Measurements from ENCODE around the gene CNTLN.
"Not testable (repeated sequence)": the region's sequence is repeated elsewhere in the genome, so short reads cannot be mapped to it uniquely, and the experiment has no call there.

The CNTLN gene

GRCh38 chr9:17425384-17425783 lies 290.5 kb downstream of the CNTLN start:
- no peak for TF ChIP-seq CTCF (IDR thresholded peaks at IDR 0.05)
- no peak overlapping the region for H3K4me3 ChIP-seq (ENCODE audit: low read depth, low read length)
- no peak overlapping the region for H3K27ac ChIP-seq
- no peak overlapping the region for H2AFZ ChIP-seq
- H3K27me3 ChIP-seq (ENCODE audit: control insufficient read depth, insufficient read depth, low read length): no peaks in the 10 kb centered on the region
- no peaks in the 10 kb centered on the region for H3K36me3 ChIP-seq (ENCODE audit: control insufficient read depth, insufficient read depth, low read length)
- no peaks in the 10 kb centered on the region for H3K4me1 ChIP-seq
- no peaks in the 10 kb centered on the region for H3K79me2 ChIP-seq
- no peaks in the 10 kb centered on the region for H3K9me3 ChIP-seq (ENCODE audit: control insufficient read depth, low read length)
- H3K4me2 ChIP-seq (ENCODE audit: low read length): no peak overlapping the region
- H3K9ac ChIP-seq: no peak overlapping the region

GRCh38 chr9:17433526-17433925 lies 298.7 kb downstream of the CNTLN start:
- Histone ChIP-seq H3K27me3 (ENCODE audit: control insufficient read depth, insufficient read depth, low read length) (no peaks in the 10 kb centered on the region), H2AFZ (no peak overlapping the region), H3K4me3 (ENCODE audit: low read depth, low read length) (no peak overlapping the region), H3K36me3 (ENCODE audit: control insufficient read depth, insufficient read depth, low read length) (no peaks in the 10 kb centered on the region), H3K9ac (no peak overlapping the region), H3K4me2 (ENCODE audit: low read length) (no peak overlapping the region), H3K27ac (no peak overlapping the region), H3K9me3 (ENCODE audit: control insufficient read depth, low read length) (no peaks in the 10 kb centered on the region), H3K79me2 (no peaks in the 10 kb centered on the region), H3K4me1 (no peaks in the 10 kb centered on the region)
- TF ChIP-seq CTCF (IDR thresholded peaks at IDR 0.05): no peak

GRCh38 chr9:17436854-17437253 lies 302.0 kb downstream of the CNTLN start:
- H3K4me1 ChIP-seq: no peaks in the 10 kb centered on the region
- no peaks in the 10 kb centered on the region for H3K36me3 ChIP-seq (ENCODE audit: control insufficient read depth, insufficient read depth, low read length)
- no peaks in the 10 kb centered on the region for H3K9me3 ChIP-seq (ENCODE audit: control insufficient read depth, low read length)
- H3K4me3 ChIP-seq (ENCODE audit: low read depth, low read length): no peak overlapping the region
- no peaks in the 10 kb centered on the region for H3K27me3 ChIP-seq (ENCODE audit: control insufficient read depth, insufficient read depth, low read length)
- H3K79me2 ChIP-seq: no peaks in the 10 kb centered on the region
- TF ChIP-seq CTCF (IDR thresholded peaks at IDR 0.05): no peak
- H2AFZ ChIP-seq: no peak overlapping the region
- H3K27ac ChIP-seq: no peak overlapping the region
- no peak overlapping the region for H3K9ac ChIP-seq
- H3K4me2 ChIP-seq (ENCODE audit: low read length): no peak overlapping the region

GRCh38 chr9:17437813-17438212 lies 303.0 kb downstream of the CNTLN start:
- no peaks in the 10 kb centered on the region for H3K36me3 ChIP-seq (ENCODE audit: control insufficient read depth, insufficient read depth, low read length)
- H3K27ac ChIP-seq: no peak overlapping the region
- H2AFZ ChIP-seq: no peak overlapping the region
- H3K4me3 ChIP-seq (ENCODE audit: low read depth, low read length): no peak overlapping the region
- H3K27me3 ChIP-seq (ENCODE audit: control insufficient read depth, insufficient read depth, low read length): no peaks in the 10 kb centered on the region
- no peaks in the 10 kb centered on the region for H3K9me3 ChIP-seq (ENCODE audit: control insufficient read depth, low read length)
- no peak for TF ChIP-seq CTCF (IDR thresholded peaks at IDR 0.05)
- no peaks in the 10 kb centered on the region for H3K4me1 ChIP-seq
- H3K79me2 ChIP-seq: no peaks in the 10 kb centered on the region
- no peak overlapping the region for H3K9ac ChIP-seq
- no peak overlapping the region for H3K4me2 ChIP-seq (ENCODE audit: low read length)

GRCh38 chr9:17445126-17445525 lies 310.3 kb downstream of the CNTLN start:
- not testable (repeated sequence) for H3K4me1 ChIP-seq; H3K79me2 ChIP-seq; H3K4me2 ChIP-seq (ENCODE audit: low read length); H3K36me3 ChIP-seq (ENCODE audit: control insufficient read depth, insufficient read depth, low read length); H3K27ac ChIP-seq; H3K4me3 ChIP-seq (ENCODE audit: low read depth, low read length); H3K9ac ChIP-seq; H3K9me3 ChIP-seq (ENCODE audit: control insufficient read depth, low read length); H2AFZ ChIP-seq; H3K27me3 ChIP-seq (ENCODE audit: control insufficient read depth, insufficient read depth, low read length)
